Left renal cortex interstitium (tissue), 4 donors: ENCODE measurements around the gene DNER. TPM values are rescaled to one million over a fixed set of nuclear protein-coding genes. Genes with fewer than 3 reads are reported as not detected.
"Not testable (repeated sequence)": the region's sequence is repeated elsewhere in the genome, so short reads cannot be mapped to it uniquely, and the experiment has no call there.

ENCODE experiments used
- DNase-seq, 4 donors: peaks; one replicate each; pipeline ENCODE4 v3.0.0-alpha.2; 2013; ENCODE audit warnings: low read depth in 4 of 4, low spot score in 2 of 4, missing footprints in 1 of 4
- polyA plus RNA-seq, 4 donors: library from polyadenylated mRNA; unstranded; fragments of 120-200 nt; gene quantifications; one replicate each; pipeline ENCODE4 v1.2.1, GENCODE V29; 2013; ENCODE audit not compliant: insufficient read length in 4 of 4

The DNER gene
- polyA plus RNA-seq, 4 donors, result 53.4 to 68.4 (median 62.5) TPM

GRCh38 chr2:229370509-229370908, 343.8 kb downstream of the DNER start:
- DNase-seq, result no peak

DNA sequence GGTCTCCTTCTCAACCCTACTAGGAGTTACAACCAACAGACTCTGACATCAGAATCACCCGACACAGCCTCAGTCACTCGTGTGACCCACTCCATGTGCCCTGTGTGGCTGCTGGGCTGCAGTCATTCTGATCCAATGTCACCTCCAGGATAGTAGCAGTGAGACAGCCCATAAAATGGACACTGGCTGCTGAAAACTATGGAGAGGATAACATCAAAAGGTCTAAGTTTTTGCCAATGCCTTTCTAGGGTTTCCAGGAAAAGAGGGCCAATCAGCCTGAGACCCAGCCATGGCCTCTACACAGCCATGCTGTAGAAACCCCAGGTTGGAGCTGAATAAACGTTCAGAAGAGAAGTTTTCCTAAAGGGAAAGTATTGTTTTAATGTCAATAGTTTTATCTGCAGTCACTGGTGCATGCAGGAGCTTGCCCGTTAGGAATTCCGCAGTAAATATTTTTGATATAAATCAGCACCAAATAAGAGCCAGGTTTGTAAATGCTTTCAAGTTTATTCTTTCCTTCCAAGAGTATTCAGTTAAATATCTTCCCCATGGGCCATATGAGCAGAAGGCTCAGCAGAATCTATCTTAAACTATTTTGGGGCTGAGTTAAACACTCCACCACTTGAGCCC, 351.1 kb downstream of the DNER start:
- no peak for DNase-seq

DNA sequence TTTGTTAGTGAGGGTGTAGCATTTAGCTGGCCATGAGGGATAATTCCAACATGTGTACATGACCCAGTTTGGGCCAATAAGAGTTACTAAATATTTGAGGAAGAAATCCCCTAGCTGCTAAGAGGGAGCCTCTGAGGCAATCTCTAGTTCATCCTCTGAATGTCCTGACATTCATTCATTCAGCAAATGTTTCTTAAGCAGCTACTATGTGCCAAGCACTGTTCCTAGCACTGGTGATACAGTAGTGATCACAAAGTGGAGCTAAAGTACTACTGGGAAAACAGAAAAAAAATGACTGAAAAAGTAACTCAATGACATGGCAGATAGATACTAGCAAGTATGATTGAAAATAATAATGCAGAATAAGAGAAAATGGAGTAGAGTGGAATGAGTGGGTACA, 363.5 kb downstream of the DNER start:
- DNase-seq, result no peak

GRCh38 chr2:229350117-229350805, 364.1 kb downstream of the DNER start:
- no peak for DNase-seq

- DNase-seq, result no peak
Measured at GRCh38 chr2:229348128-229348527, 366.2 kb downstream of the DNER start.

- no peak for DNase-seq
Measured at GRCh38 chr2:229346816-229347540, 367.4 kb downstream of the DNER start.

GRCh38 chr2:229344955-229345354, 369.4 kb downstream of the DNER start:
- no peak for DNase-seq

DNA sequence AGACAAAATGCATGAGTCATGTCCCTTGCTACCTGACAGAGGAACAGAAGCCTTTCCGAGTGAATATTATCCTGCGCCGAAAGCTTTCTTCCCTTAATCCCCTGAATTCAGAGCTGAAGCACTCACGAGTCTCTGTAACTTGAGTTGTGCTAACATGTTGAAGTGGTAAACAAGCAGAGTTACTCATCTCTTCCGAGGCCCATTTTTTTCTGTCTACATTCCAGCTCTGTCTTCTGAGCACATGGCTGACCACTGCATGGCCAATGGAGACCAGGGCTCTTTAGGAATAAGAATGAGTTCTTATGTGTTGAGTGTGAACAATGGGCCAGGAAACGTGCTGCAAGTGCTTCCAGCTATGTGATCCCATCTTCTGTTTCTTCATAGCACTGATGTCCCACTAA, 370.2 kb downstream of the DNER start:
- no peak for DNase-seq

DNA sequence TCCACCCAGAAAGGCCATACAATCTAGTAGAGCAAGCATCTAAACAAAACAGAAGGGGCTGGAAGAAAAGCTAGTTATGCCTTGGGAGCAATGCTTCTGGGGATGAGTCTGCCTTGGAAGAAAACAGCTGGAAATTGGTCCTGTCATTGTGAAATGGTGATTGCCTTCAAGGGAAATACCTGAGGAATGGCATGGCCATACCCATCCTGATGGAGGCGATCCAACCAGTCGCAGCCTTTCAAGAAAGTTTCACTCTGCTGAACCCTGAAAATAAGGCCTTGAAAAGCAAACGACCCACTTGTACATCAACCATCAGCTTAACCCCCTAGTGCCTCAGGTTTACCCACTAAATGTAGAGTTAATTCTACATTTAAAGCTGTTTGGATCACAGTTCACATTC, 370.7 kb downstream of the DNER start:
- no peak for DNase-seq

- DNase-seq, result no peak
Measured at GRCh38 chr2:229342376-229342775, 372.0 kb downstream of the DNER start.

DNA sequence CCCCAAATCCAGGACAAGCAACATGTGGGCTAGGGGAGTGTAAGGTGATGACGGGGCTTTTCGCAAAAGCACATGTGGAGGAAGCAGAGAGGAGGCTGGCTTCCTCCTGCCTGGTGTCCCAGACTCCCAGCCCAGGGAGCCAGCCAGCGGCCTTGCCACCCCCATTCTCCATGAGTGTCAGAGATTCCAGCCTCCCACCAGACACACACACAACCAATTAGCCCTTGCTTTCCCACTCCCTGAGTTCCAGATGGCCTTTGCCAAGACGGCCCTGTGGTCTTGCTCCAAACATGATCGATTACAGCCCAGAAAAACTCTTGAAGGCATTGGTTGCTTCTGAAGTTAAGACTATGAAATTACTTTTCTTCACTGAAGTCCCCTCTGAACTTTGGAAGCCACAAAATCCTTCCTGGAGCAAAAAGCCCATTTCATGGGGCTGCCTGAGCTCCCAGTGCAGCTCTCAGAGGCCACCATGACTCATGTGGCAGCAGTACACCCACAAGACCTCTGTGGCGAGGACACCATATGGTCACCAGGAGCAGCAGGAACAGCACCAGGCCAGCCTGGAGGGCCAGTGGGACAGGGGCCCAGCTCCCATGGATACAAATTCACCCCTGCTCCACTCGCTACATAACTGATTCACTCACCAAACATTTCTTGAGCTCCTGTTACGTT, 374.1 kb downstream of the DNER start:
- DNase-seq, result no peak

- DNase-seq, result no peak
Measured at GRCh38 chr2:229339618-229340017, 374.7 kb downstream of the DNER start.

- not testable (repeated sequence) for DNase-seq
Measured at GRCh38 chr2:229339171-229339570, 375.2 kb downstream of the DNER start.

DNA sequence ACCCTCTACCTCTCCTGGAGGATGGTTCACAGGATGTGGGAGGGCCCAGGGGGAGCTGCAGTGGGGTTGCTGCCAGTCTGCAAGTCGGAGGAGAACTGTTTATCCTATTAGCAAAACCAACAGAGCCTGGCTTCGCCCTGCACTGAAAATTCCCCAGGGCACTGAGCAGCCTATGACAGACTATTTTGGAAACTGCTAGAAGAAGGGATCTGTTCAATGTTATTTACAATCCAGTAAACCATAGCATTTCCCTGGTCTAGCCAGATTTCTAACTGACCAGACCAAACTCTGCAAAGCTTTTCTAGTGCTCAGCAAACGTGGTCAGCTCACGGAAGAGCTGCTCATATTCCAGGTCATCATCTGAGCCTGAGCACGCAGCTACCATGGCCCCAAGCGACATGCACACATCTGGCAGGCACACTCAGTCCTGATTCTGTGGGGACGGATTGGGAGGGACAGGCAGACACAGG, 378.4 kb downstream of the DNER start:
- no peak for DNase-seq

DNA sequence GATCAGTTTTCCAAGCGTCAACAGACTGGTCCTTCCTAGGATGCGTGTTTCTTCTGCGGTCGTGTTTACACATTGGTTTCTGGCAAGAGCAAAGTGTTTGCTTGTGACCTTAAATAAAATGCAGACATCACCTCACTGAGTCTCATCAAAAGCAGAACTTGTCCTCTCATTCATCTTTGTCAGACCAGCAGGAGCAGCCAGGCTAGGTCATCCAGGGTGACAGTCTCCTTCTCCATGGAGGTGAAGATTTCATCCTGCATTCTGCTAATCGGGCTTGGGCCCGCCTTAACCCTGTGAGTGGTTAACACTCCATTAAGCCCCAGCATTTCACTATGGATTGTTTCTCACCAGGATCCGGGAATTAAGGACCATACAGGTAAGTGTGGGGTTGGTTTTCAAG, 379.0 kb downstream of the DNER start:
- no peak for DNase-seq

DNA sequence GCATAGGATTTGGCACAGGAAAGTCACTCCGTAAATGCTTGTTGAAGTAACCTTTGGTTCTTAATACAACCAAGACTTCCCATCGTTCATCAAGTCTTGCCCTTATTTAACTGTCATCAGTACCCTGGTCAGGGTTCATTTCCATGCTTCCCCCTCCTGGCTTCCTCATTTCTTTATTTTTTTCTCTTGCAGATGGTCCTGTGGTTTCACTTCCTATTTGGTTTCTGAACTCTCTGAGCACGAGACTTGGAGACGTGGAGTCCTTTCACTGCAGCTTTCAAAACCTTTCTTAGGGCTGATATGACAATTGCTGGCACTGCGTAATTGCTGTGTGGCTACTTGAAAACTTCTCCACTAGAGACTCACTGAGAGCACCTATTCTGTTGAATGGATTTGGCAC, 383.4 kb downstream of the DNER start:
- DNase-seq, result no peak

GRCh38 chr2:229319558-229319957, 394.8 kb downstream of the DNER start:
- no peak for DNase-seq

- no peak for DNase-seq
Measured at GRCh38 chr2:229314117-229314516, 400.2 kb downstream of the DNER start.

GRCh38 chr2:229313591-229313990, 400.8 kb downstream of the DNER start:
- DNase-seq, result no peak
